Kidney glomerular epithelial cell (primary cell): Measurements from ENCODE around the gene PMFBP1.
A peak's percentile ranks its signal among the peaks of the same experiment; 100 is the strongest.
"Not testable (repeated sequence)": the region's sequence is repeated elsewhere in the genome, so short reads cannot be mapped to it uniquely, and the experiment has no call there.

ENCODE experiments used
- DNase-seq: peaks from one replicate; lab custom pipeline; 2025; lab: John Stamatoyannopoulos, UW

Gene PMFBP1

DNA sequence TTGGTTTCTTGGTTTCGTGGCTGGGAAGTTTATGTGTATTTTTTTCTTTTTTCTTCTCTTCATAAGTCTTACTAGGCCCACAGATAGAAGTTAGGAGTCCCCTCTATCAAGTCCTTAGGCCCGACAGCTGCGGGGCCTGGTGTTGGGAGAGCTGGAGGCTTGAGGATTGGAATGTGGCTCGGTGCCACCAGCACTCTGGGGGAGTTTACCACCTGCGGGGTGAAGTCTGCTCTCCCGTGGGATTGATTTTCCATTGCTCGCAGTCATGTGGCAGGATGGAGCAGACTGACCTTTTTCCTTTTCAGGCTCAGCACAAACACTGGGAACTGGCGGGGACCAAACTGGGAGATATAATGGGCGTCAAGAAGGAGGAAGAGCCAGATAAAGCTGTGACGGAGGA, 70.8 kb downstream of the PMFBP1 start:
- no peak for DNase-seq

DNA sequence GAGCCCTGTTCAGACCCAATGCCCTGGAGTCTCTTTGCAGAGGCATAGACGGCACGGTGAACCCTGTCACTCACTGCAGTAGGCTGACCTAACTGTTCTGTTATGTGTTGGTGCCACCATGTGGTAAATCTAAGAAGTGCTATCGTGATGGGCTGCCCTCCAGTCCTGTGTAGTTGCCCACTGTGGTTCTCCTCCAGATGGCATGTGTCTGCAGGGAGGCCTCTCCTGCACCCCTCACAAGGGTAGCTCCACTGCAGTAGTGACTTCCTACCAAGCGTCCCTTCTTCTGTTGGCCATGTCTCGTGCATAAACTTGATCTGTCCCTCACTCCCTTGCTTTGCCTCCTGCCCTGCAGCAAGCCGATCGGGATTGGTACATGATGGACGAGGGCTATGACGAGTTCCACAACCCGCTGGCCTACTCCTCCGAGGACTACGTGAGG, 72.6 kb downstream of the PMFBP1 start:
- DNase-seq = peak; percentile 61

DNA sequence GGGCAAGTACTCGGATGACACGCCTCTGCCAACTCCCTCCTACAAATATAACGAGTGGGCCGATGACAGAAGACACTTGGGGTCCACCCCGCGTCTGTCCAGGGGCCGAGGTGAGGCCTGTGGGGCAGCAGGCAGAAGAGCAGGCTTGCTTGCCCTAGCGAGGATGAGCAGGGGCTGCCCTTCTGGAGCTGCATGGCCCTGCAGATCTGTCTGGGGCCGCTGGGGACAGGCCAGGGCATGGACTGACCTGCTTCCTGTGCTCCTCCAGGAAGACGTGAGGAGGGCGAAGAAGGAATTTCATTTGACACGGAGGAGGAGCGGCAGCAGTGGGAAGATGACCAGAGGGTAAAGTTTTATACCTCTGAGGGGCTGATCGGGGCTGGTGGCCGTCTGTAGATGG, 73.0 kb downstream of the PMFBP1 start:
- DNase-seq = no peak

DNA sequence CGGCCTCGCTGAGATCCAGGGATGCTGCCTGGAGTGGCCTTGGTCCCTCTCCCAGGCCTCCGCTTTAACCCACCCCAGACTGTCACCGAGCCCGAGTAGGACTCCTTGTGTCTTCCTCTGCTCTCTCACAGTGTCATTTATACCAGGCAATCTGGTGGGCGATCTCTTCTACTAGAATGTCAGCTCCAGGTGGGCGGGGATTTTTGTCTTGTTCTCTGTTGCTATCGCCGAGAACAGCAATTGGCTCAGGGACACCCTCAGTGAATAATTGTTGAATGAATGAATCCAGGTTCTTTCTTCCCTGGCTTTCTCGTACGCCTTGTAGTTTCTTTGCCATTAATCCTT, 77.7 kb downstream of the PMFBP1 start:
- DNase-seq = no peak

DNA sequence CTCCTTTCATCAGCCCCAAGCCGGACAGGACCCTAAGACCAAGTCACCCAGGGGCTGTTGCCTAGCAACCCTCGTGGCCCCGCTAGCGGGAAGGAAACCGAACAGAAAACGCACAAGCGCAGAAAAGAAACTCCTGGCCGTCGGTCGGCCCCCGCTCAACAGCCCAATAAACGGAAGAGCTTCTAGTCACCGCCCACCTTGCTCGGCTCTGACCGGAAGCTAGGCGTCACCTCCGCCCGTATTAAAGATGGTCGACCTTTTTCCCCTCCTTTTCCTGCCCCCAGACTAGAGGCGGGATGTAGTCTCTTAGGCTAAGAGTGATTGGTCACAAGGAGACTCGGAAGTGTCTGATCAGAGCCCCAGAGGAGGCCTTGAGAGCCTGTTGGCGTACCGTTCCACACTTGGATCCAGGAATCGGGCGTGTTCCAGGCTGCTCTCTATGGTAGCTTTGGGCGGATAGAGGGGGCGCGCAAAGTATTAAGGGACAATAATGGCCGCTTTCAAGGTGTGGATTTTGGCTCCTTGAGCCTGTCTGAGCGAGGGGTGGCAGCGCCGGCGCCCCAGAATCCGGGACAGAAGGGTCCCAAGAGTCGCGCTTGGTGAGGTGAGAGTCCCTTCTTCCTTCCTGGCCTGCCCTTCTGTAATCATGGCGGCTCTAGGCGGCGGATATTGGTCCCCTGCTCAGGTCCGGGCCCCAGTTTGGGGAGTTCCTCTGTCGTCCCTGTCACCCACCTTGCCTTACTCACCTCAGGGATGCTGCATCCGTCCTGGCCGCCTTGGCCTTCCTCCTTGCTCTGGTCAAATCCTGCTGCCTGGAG, 78.3 kb downstream of the PMFBP1 start, which contains the start of the genes DHX38 and TXNL4B:
Gene DHX38, plus strand, starts transcription at position 400 of the 818 bp plus-strand sequence. CDS start 2,311 bp downstream, outside the sequence.
Gene TXNL4B, minus strand, starts transcription at position 173 of the 818 bp plus-strand sequence. CDS start 2,871 bp downstream, outside the sequence.
- peak; percentile 99 for DNase-seq

DNA sequence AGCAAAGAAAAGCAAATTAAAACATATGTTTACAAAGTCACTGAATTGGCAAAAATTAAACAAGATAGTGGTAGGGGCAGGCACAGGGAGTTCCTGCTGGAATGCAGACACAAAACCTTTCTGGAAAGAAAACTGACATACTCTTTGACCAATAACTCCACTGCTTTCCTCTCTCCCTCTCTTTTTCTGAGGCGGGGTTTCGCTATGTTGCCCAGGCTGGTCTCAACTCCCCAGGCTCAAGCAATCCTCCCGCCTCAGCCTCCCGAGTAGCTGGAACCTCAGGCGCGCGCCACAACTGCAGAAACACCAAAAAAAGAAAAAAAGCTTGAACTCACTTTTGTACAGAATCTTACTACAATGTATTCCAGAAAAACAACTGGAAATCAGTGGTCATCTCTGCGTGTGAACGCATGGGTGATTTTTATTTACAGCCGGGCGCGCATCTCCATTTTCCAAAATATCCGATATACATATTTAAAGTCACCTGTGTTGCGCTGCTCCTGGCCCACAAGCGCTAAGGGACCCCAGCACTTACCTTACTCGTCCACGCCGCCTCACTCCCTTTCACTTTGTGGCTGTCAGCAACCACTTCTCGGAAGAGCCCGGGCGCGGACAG, 79.0 kb downstream of the PMFBP1 start:
- DNase-seq = peak; percentile 34

DNA sequence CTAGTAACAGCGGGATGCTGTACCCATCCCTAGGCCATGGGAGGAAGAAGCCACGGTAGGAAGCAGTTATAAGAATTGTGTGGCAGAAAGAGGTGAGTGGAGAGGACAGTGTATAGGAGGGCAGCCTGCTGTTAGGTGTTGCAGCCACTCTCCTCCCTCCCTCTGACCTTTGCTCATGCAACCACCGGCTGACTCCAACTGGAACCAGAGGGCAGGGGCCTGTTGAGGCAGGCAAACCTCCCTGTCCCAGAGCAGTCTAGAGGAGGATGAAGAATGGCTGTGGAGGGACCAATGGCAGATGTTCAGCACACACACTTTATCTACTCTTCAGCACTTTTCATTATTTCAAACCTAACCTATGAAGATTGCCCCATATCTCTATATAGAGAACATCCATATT, 80.7 kb downstream of the PMFBP1 start:
- no peak for DNase-seq

DNA sequence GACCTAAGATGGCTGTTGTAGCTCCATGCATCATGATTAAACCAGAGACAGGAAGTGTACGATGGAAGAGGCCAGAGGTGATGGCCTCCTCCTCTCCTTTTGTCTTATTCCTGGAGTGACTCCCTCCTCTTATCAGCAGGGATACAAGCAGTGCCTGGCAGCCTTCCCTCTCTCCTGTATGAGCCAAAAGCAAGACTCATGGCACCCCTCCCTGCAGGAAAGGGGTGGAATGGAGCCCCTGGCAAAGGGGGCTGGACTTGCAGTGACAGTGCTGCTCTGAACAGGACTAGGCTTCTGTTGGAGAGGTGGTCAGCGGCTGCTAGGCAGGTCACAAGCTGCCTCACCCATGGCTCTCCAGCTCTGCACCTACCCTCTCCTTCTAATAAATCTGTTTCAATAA, 87.0 kb downstream of the PMFBP1 start:
- DNase-seq = no peak

DNA sequence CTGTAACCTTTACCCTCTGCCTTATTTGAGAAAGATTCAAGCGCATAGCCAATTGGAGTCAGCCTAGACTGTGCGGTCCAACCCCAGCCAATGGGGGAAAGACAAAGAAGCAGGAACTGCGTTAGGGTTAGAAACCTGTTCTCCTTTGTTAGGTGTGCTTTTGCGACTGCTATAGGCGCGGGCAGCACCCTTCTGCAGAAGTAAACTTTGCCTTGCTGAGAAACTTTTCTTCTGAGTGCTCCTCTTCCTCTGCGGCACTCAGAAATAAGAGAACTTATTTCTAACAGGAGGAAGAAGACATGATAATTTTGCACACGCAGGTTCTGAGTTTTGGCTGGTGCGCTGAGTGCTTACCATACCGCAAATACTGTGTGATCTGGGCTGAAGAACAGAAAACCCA, 87.5 kb downstream of the PMFBP1 start:
- no peak for DNase-seq

DNA sequence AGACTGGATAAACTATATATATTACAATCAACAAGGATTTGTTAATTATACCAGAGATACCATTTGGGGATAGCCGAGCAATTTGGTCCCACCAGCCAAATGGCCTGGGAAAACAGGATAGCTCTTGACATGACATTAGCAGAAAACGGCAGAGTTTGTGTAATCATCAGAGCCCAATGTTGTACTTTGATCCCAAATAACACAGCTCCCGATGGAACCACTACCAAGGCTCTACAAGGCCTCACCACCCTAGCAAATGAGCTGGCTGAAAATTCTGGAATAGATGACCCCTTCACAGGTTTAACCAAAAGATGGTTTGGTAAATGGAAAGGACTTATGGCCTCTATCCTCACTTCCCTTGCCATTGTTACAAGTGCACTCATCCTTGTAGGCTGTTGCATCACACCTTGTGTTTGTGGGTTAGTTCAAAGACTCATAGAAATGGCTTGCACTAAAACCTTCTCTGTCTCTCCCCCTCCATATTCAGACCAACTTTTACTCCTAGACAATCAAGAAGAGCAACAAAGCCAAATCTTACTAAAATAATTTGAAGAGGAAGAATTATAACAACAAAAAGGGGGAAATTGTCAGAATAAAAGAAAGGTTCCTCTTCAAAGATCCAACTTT, 88.1 kb downstream of the PMFBP1 start:
- peak; percentile 1 for DNase-seq

DNA sequence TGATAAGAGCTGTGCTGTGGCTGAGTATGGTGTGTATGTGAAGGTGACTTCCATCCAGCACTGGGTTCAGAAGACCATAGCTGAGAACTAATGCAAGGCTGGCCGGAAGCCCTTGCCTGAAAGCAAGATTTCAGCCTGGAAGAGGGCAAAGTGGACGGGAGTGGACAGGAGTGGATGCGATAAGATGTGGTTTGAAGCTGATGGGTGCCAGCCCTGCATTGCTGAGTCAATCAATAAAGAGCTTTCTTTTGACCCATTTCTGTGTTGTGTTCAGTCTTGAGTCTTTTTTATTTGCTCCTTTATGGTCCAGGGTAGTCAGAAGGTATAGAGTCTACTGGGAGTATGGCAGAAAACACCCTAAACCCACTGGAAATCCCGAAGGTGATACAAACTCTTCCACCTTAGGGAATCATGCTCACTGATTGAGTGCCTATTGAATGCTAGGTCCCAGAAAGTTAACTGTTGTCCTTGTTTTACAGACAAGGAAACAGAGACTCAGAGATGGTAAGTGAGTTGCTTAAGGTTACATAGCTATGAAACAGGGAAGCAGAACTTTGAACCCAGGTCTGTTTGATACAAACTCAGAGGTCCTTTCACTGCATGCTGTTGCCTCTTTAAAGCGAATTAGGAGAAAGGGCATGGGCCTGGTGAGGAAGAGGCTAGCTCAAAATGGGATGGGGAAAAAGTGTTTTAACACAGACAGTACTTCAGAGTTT, 94.8 kb downstream of the PMFBP1 start:
- not testable (repeated sequence) for DNase-seq

DNA sequence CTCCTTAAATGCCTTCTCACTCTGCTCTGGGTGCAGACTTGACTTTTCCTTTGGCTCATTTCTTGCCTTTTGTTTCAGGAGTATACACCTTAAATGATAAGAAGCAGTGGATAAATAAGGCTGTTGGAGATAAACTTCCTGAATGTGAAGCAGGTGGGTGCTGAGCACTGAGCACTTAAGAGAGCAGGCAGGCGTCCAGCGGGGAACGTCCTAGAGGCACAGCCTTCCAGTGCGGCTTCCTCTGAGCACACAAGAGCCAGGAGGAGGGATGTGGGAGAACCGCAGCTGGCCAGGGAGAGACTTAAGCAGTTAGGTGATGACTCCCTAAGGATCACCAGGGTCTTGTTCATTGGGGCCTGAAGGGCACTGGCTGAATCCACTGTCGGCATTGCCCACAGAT, 96.9 kb downstream of the PMFBP1 start:
- DNase-seq = not testable (repeated sequence)

DNA sequence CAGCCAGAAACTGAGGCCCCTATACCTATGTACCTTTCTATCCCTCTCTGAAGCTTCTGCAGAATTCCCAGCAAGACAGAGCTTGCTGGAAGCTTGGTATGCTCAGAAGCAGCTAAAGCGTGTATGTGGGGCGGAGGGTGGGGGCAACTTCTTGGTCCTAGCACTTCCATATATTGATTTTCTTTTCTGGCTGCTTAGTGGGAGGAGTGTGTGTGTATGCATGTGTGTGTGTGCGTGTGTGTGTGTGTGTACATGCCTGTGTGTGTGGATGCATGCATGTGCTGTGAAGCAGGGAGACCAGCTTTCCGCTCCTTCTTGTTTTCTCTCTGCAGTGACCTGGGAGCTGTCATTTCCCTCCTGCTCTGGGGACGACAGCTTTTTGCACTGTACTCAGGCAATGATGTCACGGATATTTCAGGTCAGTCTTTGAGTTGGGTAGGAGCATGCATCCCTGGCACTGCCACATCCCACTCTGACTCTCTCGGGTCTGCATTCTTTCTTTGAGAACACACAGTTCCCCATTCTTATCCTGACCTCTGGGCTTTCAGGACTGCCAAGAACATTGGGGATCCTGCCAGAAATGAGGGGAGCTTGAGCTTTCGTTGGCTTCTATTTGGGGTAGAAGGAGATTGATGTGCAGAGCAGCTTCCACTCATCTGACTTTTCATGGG, 98.3 kb downstream of the PMFBP1 start:
- DNase-seq = no peak

DNA sequence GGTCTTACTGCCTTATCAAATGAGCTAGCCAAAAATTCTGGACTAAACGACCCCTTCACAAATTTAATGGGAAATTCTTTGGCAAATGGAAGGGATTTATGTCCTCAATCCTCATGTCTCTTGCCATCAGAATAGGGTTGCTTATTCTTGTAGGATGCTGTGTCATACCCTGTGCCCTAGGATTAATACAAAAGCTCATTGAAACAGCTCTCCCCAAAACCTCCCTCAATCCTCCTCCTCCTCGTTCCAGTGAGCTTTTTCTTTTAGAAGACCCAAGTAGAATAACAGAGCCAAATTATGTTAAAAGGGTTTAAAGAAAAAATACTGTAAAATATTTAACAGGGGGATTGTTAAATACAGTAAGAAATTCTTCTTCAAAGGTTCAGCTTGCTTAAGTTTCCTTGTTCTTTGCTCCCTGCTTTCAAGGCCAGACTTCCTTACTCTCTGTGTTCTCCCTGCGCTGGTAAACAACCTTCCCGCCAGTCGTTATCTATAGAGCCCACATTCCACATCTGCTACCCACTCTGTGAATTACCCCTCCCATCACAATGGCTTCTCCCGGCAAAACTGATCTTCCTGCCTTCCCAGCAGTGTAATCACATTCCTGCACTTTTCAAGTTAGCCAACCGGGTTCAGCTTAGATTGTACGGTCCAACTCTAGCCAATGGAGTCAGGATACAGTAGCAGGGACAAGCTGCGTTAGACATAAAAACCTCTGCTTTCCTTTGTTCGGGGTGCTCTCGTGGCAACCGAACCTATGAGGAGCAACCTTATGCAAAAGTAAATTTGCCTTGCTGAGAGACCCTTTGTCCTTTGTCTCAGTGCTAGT, 99.2 kb downstream of the PMFBP1 start:
- DNase-seq = no peak
